Dermis microvascular lymphatic vessel endothelial cell (primary cell): ENCODE measurements around the gene MYO5A. TPM values are rescaled to one million over a fixed set of nuclear protein-coding genes. Genes with fewer than 3 reads are reported as not detected.

ENCODE experiments used
- DNase-seq, 2 donors: peaks; one replicate each; pipeline versions ENCODE4 v3.0.0 to v3.0.0-alpha.2; 2010; ENCODE audit warnings: low read depth in 2 of 2
- total RNA-seq: library from RNA; depleted of rRNA; stranded (reverse); fragments of >200 nt; gene quantifications from 2 replicates; pipeline ENCODE4 v1.2.1, GENCODE V29; 2014

MYO5A gene
- total RNA-seq, 1 donor from 2014 or later, result 50.1 TPM

GRCh38 chr15:52369455-52369854 is 159.2 kb downstream of the MYO5A start:
- DNase-seq, result no peak

GRCh38 chr15:52369030-52369429 is 159.7 kb downstream of the MYO5A start:
- DNase-seq, result no peak

GRCh38 chr15:52368402-52368801 is 160.3 kb downstream of the MYO5A start:
- no peak for DNase-seq

- peak in 1 of 2 donors; percentile 45 for DNase-seq
Measured at GRCh38 chr15:52362497-52362896, 166.2 kb downstream of the MYO5A start.

- no peak for DNase-seq
Measured at GRCh38 chr15:52361975-52362494, 166.6 kb downstream of the MYO5A start.

- no peak for DNase-seq
Measured at GRCh38 chr15:52361494-52361893, 167.2 kb downstream of the MYO5A start.

GRCh38 chr15:52360229-52361203 is 168.2 kb downstream of the MYO5A start:
- no peak for DNase-seq

- no peak for DNase-seq
Measured at GRCh38 chr15:52359722-52360121, 169.0 kb downstream of the MYO5A start.

GRCh38 chr15:52357949-52358348 is 170.7 kb downstream of the MYO5A start:
- no peak for DNase-seq

GRCh38 chr15:52352086-52352485 is 176.6 kb downstream of the MYO5A start:
- DNase-seq, result no peak

- no peak for DNase-seq
Measured at GRCh38 chr15:52351206-52351908, 177.3 kb downstream of the MYO5A start.

- DNase-seq, result no peak
Measured at GRCh38 chr15:52350423-52350822, 178.3 kb downstream of the MYO5A start.

- no peak for DNase-seq
Measured at GRCh38 chr15:52349052-52349700, 179.5 kb downstream of the MYO5A start.

GRCh38 chr15:52348056-52348745 is 180.5 kb downstream of the MYO5A start:
- no peak for DNase-seq

- DNase-seq, result no peak
Measured at GRCh38 chr15:52344592-52344991, 184.1 kb downstream of the MYO5A start.

- peak in 1 of 2 donors; percentile 35 for DNase-seq
Measured at GRCh38 chr15:52343831-52344230, 184.8 kb downstream of the MYO5A start.

GRCh38 chr15:52340093-52340492 is 188.6 kb downstream of the MYO5A start:
- DNase-seq, result no peak

GRCh38 chr15:52338891-52339290 is 189.8 kb downstream of the MYO5A start:
- no peak for DNase-seq

- peak in 1 of 2 donors; percentile 14 for DNase-seq
Measured at GRCh38 chr15:52338058-52338457, 190.6 kb downstream of the MYO5A start.

GRCh38 chr15:52337198-52337853 is 191.4 kb downstream of the MYO5A start:
- peak in 1 of 2 donors; percentile 47 for DNase-seq

GRCh38 chr15:52336529-52336928 is 192.2 kb downstream of the MYO5A start:
- DNase-seq, result peak in 1 of 2 donors; percentile 17
